HK-2 (cell line): ENCODE measurements around the gene COBL.

Experiments
- DNase-seq: peaks from one replicate; pipeline ENCODE4 v3.0.0-alpha.2; 2018; ENCODE audit not compliant: unreplicated experiment

COBL gene

GRCh38 chr7:51021906-51022570 is 294.6 kb downstream of the COBL start:
- DNase-seq = no peak

- DNase-seq = no peak
Measured at GRCh38 chr7:51020944-51021343, 295.7 kb downstream of the COBL start.

GRCh38 chr7:51019891-51020870 is 296.4 kb downstream of the COBL start:
- DNase-seq = no peak

- DNase-seq = peak; percentile 54
Measured at GRCh38 chr7:51019191-51019844, 297.3 kb downstream of the COBL start.

- no peak for DNase-seq
Measured at GRCh38 chr7:51017576-51018535, 298.8 kb downstream of the COBL start.

GRCh38 chr7:51016546-51016945 is 300.1 kb downstream of the COBL start:
- no peak for DNase-seq

GRCh38 chr7:51015581-51015980 is 301.0 kb downstream of the COBL start:
- no peak for DNase-seq

GRCh38 chr7:51014811-51015210 is 301.8 kb downstream of the COBL start:
- no peak for DNase-seq

GRCh38 chr7:51013861-51014511 is 302.6 kb downstream of the COBL start:
- DNase-seq = no peak

GRCh38 chr7:51013218-51013786 is 303.3 kb downstream of the COBL start:
- no peak for DNase-seq

GRCh38 chr7:51012569-51013217 is 303.9 kb downstream of the COBL start:
- DNase-seq = no peak

- DNase-seq = no peak
Measured at GRCh38 chr7:51011710-51012350, 304.8 kb downstream of the COBL start.

GRCh38 chr7:51010534-51010933 is 306.1 kb downstream of the COBL start:
- DNase-seq = no peak

- peak; percentile 69 for DNase-seq
Measured at GRCh38 chr7:51009716-51010496, 306.7 kb downstream of the COBL start.

- no peak for DNase-seq
Measured at GRCh38 chr7:51007551-51008505, 308.8 kb downstream of the COBL start.

- DNase-seq = no peak
Measured at GRCh38 chr7:51006483-51007235, 309.9 kb downstream of the COBL start.

- DNase-seq = no peak
Measured at GRCh38 chr7:51005074-51005473, 311.5 kb downstream of the COBL start.
